ENCODE measurements around the gene FARS2.
A peak's percentile ranks its signal among the peaks of the same experiment; 100 is the strongest.

FARS2 gene

GRCh38 chr6:5260661-5261544 lies at the start of gene FARS2, which contains the start of gene LYRM4:
Gene FARS2 (plus strand): TSS chr6:5261513.
Gene LYRM4 (minus strand): TSS chr6:5260950. CDS start chr6:5260733, 217 bp downstream.
- peak; percentile 79 to 83 for DNase-seq (ENCODE audit: low read depth in 2 of 2)

GRCh38 chr6:5213836-5214235 lies 47.5 kb upstream of the FARS2 start:
- DNase-seq (ENCODE audit: low read depth in 2 of 2): no peak

- peak; percentile 7 to 13 for DNase-seq (ENCODE audit: low read depth in 2 of 2)
Measured at GRCh38 chr6:5214570-5215052, 46.7 kb upstream of the FARS2 start.

GRCh38 chr6:5215159-5215558 lies 46.2 kb upstream of the FARS2 start:
- no peak for DNase-seq (ENCODE audit: low read depth in 2 of 2)

GRCh38 chr6:5215799-5216198 lies 45.5 kb upstream of the FARS2 start:
- no peak for DNase-seq (ENCODE audit: low read depth in 2 of 2)

- no peak for DNase-seq (ENCODE audit: low read depth in 2 of 2)
Measured at GRCh38 chr6:5217356-5217755, 44.0 kb upstream of the FARS2 start.

- DNase-seq (ENCODE audit: low read depth in 2 of 2): no peak
Measured at GRCh38 chr6:5219011-5219691, 42.2 kb upstream of the FARS2 start.

GRCh38 chr6:5220443-5220842 lies 40.9 kb upstream of the FARS2 start:
- DNase-seq (ENCODE audit: low read depth in 2 of 2): no peak

- no peak for DNase-seq (ENCODE audit: low read depth in 2 of 2)
Measured at GRCh38 chr6:5223309-5223708, 38.0 kb upstream of the FARS2 start.

GRCh38 chr6:5229356-5229755 lies 32.0 kb upstream of the FARS2 start:
- DNase-seq (ENCODE audit: low read depth in 2 of 2): no peak

GRCh38 chr6:5230081-5230480 lies 31.2 kb upstream of the FARS2 start:
- no peak for DNase-seq (ENCODE audit: low read depth in 2 of 2)

GRCh38 chr6:5231289-5231688 lies 30.0 kb upstream of the FARS2 start:
- no peak for DNase-seq (ENCODE audit: low read depth in 2 of 2)

GRCh38 chr6:5234874-5235273 lies 26.4 kb upstream of the FARS2 start:
- no peak for DNase-seq (ENCODE audit: low read depth in 2 of 2)

- no peak for DNase-seq (ENCODE audit: low read depth in 2 of 2)
Measured at GRCh38 chr6:5235830-5236229, 25.5 kb upstream of the FARS2 start.

- no peak for DNase-seq (ENCODE audit: low read depth in 2 of 2)
Measured at GRCh38 chr6:5237805-5238204, 23.5 kb upstream of the FARS2 start.

GRCh38 chr6:5238336-5238735 lies 23.0 kb upstream of the FARS2 start:
- DNase-seq (ENCODE audit: low read depth in 2 of 2): no peak

GRCh38 chr6:5241252-5241651 lies 20.1 kb upstream of the FARS2 start:
- no peak for DNase-seq (ENCODE audit: low read depth in 2 of 2)

- DNase-seq (ENCODE audit: low read depth in 2 of 2): no peak
Measured at GRCh38 chr6:5243069-5243468, 18.2 kb upstream of the FARS2 start.

- no peak for DNase-seq (ENCODE audit: low read depth in 2 of 2)
Measured at GRCh38 chr6:5246141-5247097, 14.9 kb upstream of the FARS2 start.

GRCh38 chr6:5247201-5247600 lies 14.1 kb upstream of the FARS2 start:
- no peak for DNase-seq (ENCODE audit: low read depth in 2 of 2)

GRCh38 chr6:5248302-5249098 lies 12.8 kb upstream of the FARS2 start:
- no peak for DNase-seq (ENCODE audit: low read depth in 2 of 2)
